Measurements from ENCODE around the gene CCDC195.

- TF ChIP-seq CTCF (IDR thresholded peaks at IDR 0.05) (no peak), POLR2A (IDR thresholded peaks at IDR 0.05) (no peak)
These were observed 18.8 kb upstream of the CCDC195 start for GRCh38 chr2:224734949-224735348.

Measured in testis (tissue), 2 donors.